HL-60/S4 treated with phorbol 12-myristate 13-acetate at 8.2 ng/mL for 4 days and 3 days (cell line): ENCODE data around the gene PTPRT.
"Not testable (repeated sequence)": the region's sequence is repeated elsewhere in the genome, so short reads cannot be mapped to it uniquely, and the experiment has no call there.

Experiments
- in situ Hi-C: fragments of 300-500 bp; cut with MboI; formaldehyde crosslinking; loops from 2 replicates; pipeline ENCODE4 v1.15.0; 2022; ENCODE audit warnings: low sequenced_read_pairs

PTPRT gene

DNA sequence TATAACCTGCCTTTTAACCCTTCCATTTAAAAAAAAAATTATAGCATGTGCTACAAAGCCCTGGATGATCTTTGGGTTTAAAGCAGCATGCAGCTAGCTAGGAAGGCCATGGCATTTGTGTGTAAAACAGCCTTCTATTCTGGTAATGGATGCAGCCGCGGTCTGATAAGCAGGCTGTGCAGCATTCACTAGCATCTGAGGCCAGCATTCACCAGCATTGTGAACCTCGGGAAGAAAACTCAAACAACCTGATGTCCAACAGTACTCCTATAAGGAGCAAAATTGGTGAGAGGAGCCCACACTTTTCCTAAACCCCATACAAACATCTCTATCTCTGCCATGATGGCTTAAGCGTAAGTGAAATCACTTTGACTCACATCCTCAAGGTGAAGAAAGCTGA lies 265.5 kb downstream of the PTPRT start:
- in situ Hi-C loops, result no loop called here

DNA sequence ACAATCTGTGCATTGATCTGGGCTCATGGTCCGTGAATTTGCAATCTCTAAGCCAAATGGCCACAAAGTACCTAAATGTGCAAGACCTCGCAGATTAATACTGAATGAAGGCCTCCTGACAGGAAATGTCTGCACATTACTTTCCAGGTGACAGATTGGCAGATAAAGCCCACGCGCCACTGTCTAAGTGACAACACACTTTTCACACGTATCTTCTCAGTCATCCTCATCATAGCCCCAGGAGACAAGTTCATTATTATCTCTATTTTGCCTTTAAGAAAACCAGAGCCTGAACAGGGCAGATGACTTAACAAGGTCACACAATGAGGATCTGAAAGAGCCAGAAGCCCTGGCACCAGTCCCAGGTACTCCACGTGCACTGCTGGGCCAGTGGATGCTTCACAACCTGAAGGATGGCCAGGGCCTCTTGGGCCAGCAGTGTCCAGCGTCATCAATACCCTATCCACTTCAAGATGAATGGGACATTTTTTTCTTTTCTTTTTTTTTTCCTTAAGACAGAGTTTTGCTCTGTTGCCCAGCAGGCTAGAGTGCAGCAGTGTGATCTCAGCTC lies 266.3 kb downstream of the PTPRT start:
- in situ Hi-C loops, result no loop called here

DNA sequence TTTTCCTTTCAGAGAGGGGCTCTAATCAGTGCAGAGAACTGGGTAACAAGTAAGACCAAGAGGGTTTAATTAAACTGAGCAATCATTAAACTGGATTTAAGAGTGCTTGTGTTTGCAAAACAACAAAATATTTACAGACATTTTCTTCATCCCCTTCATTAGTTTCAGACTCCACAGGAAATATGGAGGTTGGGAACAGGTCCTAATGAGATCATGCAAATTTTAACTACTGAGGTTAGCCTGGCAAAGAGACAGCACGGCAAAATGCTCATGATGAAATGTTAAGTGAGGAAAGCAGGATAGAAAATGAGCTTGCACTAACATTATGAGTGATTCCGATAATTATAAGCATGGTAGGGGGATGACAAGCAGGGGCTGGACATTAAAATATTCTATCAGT lies 268.9 kb downstream of the PTPRT start:
- in situ Hi-C loops, result no loop called here

DNA sequence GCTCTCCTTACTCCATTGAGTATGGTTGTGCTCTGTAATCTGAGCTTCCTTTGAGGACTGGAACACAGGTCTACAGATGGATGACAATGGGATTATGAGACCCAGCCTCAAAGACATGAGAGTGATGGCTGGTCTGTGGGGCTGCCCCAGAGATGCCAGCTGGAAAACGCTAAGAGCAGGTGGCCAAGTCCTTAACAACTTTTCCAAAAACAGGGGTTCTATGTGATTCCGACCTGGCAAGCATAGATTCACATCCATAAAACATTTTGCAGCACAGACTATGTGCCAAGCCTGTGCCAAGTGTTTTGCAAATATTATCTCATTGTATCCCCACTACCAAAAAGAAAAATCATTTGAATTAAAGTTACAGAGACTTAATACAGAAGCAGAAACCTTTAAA lies 270.4 kb downstream of the PTPRT start:
- in situ Hi-C loops, result no loop called here

DNA sequence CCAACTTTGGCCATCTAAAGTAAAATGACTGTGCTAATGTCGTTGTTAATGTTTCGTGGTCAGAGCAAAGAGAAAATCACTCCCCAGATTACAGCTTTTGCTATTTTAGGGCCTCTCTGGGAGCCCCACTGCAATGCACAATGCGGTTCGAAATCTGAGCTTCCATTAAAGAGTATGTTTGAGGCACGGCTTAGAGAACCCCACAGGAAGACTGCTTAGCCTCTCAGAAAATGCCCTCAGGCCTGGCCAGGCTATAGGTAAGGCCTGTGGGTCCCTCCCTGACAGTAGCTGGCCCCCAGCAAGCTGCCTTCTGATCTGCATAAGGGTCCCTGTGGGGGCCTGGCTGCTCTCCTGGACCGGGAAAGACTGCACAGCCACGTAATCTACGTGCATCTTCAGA lies 274.6 kb downstream of the PTPRT start:
- in situ Hi-C loops, result no loop called here

DNA sequence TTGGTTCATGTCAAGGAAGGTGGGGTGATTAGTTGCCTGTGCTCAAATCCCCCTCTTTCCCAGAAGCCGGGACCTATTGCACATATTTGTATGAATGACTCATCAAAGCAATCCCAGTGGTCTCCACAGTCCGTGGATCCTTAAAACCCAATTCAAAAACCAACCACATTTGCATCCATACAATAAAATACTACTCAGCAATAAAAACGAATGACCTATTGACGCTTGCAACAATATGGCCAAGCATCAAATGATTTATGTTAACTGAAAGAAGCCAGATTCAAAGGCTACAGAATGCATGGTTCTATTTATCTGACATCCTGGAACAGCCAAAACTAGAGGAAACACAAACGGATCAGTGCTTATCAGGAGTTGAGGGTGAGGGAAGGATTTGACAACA lies 275.4 kb downstream of the PTPRT start:
- in situ Hi-C loops, result no loop called here

DNA sequence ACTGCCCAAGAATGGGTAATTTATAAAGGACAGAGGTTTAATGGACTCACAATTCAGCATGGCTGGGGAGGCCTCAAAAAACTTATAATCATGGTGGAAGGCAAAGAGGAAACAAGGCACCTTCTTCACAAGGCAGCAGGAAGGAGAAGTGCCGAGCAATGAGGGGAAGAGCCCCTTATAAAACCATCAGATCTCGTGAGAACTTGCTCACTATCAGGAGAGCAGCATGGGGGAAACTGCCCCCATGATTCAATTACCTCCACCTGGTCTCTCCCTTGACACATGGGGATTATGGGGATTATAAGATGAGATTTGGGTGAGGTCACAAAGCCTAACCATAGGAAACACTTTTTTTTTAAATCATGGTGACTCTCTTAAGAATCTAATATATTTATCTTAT lies 278.9 kb downstream of the PTPRT start:
- in situ Hi-C loops, result not testable (repeated sequence)

DNA sequence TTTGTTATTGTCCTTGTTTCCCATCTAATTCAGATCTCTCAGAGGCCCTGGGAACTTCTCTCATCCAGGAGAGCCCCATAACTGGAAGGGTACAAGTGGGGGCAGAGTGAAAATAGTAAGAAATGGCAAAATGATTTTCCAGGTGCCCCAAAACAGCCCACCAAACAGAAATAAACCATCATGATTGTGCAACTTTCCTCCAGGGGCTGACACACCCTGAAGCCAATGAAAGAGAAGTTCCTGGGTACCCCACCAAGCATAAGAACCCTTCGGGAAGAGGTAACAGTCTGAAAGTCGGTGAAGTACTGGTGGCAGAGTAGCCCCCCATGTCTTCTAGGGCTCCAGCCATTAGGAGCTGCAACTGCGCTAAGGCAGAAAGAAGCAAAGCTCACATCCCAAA lies 282.0 kb downstream of the PTPRT start:
- in situ Hi-C loops, result no loop called here

DNA sequence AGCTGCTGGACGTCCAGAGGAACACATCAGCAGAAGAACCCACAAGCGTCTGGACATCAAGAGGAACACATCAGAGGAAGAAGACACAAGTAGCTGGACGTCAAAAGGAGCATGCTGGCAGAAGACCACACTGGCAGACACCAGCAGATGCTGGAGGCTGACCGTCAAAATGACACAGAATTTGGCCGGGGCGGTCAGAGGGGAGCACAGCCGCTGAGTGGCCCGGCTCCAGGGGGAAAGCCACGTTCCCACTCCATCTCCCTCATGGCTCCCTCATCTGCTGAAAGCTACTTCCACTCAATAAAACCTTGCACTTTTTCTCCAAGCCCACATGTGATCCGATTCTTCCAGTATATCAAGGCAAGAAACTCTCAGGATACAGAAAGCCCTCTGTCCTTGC lies 283.6 kb downstream of the PTPRT start:
- in situ Hi-C loops, result no loop called here

DNA sequence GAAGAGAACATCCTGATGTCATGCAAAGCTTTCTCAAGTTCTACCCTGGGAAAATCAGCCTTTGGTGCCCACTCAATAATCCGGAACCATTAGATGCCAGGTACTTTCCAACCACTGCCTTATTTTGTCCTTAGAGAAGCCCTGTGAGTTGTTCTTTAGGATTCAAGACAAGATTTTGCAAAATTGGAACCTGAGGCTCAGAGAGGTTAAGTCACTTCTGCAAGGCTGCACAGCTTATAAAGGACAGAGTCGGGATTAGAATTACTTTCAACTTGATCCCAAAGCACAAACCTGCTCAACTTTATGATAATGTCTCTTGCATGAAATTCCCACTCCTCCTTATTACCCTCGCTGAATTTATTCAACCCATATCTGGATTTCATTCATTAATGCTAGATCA lies 287.2 kb downstream of the PTPRT start:
- in situ Hi-C loops, result no loop called here

DNA sequence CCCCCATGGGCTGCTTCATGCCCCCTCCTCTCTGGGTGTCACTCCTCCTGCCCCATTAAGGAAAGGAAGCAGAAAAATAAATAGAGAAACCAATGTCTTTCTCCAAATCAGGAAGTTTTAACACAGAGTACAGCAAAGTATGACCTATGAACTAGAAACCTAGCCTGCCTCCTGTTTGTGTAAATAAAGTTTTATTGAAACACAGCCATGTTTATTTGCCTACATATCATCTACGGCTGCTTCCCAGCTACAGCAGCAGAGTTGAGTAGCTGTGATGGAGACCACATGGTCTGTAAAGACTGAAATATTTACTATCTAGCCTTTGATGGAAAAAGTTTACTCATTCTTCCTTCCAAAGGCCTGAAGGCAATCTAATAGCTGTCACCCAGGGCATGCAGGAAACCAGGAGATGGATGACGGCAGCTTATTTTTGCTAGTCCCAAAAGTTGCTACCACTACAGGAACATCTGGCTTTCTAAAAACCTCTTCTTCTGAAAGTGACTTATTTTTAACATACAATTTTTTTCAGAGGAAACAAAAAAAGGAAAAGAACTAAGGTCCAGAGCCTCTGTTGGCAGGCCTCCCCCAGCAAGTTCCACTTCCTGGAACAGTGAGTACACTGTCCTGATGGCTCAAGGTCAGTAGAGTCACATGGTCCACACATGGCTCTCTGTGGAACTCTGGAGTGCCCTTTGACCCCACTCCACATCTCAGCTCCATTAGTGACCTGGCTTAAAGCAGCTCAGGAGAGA lies 287.8 kb downstream of the PTPRT start:
- in situ Hi-C loops, result no loop called here

DNA sequence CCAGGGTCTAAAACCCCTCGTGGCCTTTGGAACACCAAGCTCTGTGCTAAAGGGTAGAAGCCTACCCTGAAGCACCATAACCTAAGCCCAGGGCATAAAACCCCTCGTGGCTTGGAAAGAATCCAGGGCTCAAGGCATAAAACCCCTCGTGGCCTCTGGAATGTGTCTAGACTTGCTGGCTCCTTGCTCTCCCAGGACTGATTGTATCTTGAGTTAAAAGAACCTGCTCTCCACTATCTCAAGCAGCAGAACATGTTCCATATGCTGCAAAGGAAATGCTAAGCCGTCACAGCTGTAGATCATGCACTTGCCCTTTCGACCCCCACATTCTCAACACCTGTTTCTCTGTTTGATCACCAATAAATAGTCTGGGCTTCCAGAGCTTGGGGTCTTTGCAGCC lies 288.9 kb downstream of the PTPRT start:
- in situ Hi-C loops, result not testable (repeated sequence)

DNA sequence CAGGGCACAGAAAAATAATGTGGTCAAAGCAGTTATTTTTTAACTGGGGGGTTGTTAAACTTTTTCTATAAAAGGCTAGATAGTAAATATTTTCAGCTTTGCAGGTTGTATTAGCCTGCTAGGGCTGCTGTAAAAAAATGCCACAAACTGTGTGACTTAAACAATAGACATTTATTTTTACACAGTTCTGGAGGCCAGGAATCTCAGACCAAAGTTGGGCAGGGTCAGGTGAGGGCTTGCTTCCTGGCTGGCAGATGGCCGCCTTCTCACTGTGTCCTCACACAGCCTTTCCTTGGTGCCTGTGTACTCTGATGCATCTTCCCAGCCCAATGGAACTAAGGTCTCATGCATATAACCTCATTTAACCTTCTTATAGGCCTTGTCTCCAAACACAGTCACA lies 294.7 kb downstream of the PTPRT start:
- in situ Hi-C loops, result no loop called here

DNA sequence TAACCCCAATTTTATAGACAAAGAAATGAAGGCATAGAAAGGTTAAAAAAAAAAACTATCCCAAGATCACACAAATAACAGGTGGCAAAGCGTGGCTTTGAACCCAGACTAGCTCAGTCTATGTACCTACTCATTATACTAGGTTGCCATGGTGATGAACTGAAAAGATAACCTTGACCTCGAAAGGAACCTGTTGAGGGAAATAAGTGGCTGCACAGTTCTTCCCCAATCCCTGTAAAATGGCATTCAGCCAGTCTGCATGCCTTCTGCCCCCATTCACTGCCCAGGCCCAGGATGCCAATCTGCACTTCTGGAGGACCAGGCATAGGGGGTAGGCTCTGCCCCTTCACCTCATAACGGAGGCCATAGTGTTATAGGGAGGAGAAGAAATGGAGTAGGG lies 295.2 kb downstream of the PTPRT start:
- in situ Hi-C loops, result no loop called here

DNA sequence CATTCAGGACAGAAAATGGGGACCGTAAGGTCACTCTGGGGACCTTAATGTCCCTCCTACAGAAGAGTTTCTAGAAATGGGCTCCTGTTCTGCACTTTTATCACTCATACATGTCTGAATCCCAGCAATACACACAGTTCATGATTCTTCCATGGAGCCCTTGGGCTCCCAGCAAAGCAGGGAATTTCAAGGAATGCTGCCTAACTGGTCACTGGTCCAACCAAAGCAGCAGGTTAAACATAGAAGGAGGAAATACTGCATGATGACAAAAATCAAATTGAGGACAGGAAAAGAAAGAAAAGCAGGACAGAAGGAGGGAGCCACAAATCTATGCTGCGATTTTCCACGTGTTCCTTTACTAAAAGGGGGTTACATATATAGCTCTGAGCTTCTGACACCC lies 300.2 kb downstream of the PTPRT start:
- in situ Hi-C loops, result no loop called here

DNA sequence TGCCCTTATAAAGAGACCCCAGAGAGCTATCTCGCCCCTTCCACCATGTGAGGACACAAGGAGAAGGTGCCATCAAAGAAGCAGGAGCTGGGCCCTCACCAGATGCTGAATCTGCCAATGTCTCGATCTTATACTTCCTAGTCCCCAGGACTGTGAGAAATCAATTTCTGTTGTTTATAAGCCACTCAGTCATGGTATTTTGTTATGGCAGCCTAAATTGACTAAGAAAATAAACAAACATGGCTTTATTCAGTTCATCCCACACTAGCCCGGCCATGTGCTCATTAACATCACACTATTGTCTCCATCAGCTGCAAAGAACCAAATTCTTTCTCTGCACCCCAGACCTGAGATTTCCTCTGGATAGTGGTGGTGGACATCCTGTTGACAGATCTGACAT lies 302.4 kb downstream of the PTPRT start:
- in situ Hi-C loops, result no loop called here

DNA sequence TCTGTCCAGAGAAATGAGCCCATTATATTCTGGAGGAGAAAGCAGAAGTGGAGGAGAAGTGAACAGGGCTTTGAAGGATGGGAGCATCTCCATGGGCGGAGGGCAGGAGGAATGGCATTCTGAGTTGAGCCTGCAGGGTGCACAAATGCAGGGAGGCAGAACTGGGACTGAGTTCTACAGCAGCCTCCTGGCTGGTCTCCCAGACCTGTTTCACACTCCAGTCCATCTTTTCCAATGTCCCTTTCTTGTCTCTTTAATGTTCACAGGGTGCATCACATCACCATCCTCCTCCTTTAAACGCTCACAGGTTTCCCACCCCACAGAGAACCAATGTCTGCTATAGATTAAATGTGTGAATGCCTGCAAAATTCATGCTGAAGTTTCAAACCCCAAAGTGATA lies 302.9 kb downstream of the PTPRT start:
- in situ Hi-C loops, result no loop called here

DNA sequence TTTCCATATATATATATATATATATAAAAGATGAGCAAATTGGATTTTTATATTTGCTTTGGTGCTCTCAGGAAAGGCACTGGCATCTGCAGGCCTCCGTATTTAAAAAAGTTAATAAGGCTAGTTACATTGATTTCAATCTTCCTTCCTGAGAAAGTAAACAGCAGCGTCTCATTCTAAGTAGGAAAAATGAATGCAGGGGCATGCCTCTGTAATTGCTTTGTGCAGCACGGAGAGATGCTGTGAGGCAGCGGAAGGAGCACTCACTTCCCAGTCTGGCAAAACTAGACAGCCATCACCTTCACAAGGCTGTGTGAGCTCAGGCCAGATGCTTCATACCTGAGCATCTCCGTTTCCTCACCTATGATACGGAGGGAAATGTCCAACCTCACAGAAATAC lies 303.7 kb downstream of the PTPRT start:
- in situ Hi-C loops, result no loop called here

DNA sequence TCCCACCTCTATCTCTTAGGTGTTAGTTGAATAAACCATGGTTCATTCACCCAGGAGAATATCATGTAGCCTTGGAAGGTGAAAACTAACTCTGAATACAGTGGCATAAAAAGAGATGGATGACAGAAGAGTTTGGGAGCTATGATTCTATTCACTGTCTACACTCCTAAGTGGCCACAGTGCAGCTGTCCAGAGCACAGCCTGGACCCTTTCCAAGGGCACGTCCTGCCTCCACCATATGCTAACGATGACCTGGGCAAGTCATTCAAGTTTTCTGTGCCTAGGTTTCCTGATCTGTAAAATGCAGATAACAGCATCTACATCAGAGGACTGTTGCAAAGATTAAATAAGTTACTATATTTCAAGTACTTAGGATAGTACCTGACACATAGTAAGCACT lies 314.1 kb downstream of the PTPRT start:
- in situ Hi-C loops, result no loop called here

DNA sequence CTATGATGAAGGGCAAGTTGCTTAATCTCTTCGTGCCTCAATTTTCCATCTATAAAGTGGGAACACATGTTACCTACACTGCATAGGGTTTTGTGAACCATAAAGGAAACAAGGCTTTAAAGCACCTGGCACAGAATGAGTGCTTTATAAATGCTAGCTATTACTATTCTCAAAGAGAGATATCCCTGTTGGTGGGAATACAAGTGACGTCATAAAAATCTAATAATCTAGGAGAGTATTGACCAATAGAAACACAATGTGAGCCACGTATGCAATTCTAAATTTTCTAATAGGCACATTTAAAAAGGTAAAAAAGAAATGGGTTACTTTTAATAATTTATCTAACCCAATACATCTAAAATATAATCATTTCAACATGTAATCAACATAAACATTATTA lies 316.4 kb downstream of the PTPRT start:
- in situ Hi-C loops, result no loop called here

DNA sequence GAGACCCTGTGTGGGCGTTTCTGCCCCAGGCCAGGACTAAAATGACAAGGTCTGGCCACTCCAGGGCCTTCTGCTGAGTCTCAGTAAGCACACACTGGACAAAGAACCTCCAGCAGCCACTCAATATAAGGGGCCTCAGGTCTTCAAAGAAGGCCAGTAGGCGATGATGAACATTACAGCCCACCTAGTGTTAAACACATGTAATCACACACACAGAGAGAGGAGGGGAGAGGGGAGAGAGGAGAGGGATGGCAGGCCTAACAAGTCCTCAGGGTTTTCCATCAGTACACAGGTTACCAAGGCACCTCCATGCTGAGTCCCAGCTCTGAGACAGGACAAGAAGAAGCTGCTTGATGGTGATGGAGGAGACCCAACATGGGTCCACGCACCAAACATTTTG lies 325.6 kb downstream of the PTPRT start:
- in situ Hi-C loops, result no loop called here

DNA sequence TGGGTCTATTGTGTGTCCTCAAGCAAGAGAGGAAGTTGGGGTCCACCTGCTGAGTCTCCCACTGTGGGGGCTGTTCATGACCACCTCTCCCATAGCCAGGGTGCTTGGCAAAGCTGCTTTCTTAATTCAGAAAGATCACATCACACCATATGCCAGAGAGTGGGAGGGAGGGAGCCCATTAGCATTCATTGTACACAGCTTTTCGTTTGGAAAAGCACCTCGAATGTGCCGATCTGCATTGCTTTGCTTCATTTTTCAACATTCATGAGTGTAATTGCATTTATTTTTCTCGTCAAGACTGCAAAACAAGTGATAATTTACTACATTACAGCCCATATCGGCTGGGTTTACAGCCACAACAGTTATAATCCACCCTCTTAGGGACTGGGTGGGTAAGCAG lies 327.3 kb downstream of the PTPRT start:
- in situ Hi-C loops, result no loop called here

DNA sequence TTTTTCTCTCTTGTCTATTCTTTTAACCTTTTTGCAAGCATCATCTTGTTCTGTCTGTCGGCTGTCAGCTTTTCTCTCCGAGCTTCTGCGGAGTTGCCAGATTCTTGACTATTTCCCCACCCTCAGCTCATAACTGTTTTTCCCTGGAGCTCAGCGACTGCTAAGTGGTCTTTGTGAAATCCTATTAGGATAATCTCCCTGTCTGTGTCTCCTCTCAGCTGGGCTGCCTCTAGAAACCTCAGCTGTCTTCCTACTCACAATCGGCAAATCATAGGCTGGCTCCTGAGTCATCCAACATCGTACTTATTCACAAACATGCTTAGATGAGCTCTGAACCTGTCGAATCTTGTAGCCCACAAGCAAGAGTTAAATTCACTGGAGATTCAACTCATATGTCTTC lies 332.3 kb downstream of the PTPRT start:
- in situ Hi-C loops, result no loop called here
